GM12873 (cell line): ENCODE data around the gene IKZF1.

Experiments used
- TF ChIP-seq, protein P1 (sequence below): IDR thresholded peaks from 2 replicates; pipeline ENCODE4 v1.5.1; 2012; ENCODE audit warnings: low read depth, mild to moderate bottlenecking, moderate library complexity, low read length, control low read depth; ENCODE audit not compliant: insufficient read depth; ENCODE audit errors: missing control alignments

IKZF1 gene

DNA sequence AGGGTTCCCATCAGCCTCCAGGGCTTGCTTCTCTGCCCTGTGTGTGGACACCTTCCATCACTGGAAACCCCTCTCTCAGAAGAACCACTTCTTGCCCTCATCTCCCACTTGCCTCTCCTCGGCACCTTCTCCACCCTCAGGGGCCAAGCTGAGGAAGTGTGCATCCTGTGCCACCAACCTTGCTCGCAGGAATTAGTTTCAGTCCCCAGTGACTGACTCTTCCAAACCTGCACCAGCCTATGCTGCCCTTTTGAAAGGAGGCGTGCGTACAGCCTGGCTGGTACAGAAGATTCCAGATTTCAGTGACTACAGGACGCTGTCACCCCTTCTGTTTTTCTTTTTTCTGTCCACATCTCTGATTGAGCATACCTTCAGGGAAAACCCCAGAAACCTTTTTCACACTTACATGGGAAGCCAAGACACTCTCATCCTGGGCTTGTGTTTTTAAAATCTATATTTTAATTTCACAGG, 67.1 kb downstream of the IKZF1 start:
- TF ChIP-seq, protein P1, sequence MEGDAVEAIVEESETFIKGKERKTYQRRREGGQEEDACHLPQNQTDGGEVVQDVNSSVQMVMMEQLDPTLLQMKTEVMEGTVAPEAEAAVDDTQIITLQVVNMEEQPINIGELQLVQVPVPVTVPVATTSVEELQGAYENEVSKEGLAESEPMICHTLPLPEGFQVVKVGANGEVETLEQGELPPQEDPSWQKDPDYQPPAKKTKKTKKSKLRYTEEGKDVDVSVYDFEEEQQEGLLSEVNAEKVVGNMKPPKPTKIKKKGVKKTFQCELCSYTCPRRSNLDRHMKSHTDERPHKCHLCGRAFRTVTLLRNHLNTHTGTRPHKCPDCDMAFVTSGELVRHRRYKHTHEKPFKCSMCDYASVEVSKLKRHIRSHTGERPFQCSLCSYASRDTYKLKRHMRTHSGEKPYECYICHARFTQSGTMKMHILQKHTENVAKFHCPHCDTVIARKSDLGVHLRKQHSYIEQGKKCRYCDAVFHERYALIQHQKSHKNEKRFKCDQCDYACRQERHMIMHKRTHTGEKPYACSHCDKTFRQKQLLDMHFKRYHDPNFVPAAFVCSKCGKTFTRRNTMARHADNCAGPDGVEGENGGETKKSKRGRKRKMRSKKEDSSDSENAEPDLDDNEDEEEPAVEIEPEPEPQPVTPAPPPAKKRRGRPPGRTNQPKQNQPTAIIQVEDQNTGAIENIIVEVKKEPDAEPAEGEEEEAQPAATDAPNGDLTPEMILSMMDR: no peak

DNA sequence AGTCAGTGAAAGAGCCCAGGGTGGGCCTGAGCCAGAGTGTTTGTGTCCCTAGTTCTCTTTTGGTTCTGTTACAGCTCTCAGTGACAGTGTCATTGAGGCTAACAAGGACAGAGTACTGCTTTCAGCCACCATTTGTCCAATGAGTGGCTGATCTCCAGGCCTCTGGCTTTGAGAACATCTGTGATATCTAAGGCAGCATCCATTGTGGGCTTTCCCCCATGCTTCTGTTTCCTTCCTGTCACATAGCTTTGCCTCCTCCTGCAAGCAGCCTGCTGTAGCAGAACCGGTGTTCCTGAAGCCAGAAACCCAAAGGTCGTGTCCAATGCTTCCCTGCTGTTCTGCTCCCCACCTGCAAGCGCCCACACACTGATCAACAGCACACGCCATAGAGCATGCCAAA, 68.4 kb downstream of the IKZF1 start:
- TF ChIP-seq, protein P1: no peak

DNA sequence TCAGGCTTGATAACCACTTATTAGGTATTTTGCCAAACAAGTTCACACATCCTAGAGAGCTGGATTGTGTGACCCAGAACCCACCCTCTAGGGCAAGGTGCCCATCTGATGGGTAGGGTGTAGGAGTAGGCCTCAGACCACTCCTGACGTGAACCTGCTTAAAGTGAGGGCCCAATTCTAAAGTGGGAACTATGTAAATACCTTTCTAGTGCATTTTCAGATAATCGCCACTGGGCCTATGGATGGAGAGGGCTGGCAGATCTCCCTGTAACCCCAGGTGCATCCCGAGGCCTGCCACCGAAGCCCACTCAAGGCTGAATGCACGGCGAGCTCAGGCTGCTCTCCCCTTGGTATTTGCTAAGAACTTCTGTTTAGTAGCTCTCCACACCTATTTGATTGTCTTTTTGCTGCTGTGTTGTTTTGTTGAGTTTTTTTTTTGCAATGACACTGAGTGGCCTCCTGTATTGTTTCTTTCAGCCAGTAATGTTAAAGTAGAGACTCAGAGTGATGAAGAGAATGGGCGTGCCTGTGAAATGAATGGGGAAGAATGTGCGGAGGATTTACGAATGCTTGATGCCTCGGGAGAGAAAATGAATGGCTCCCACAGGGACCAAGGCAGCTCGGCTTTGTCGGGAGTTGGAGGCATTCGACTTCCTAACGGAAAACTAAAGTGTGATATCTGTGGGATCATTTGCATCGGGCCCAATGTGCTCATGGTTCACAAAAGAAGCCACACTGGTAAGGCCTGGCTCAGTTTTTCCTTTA, 71.7 kb downstream of the IKZF1 start:
- TF ChIP-seq, protein P1: no peak

DNA sequence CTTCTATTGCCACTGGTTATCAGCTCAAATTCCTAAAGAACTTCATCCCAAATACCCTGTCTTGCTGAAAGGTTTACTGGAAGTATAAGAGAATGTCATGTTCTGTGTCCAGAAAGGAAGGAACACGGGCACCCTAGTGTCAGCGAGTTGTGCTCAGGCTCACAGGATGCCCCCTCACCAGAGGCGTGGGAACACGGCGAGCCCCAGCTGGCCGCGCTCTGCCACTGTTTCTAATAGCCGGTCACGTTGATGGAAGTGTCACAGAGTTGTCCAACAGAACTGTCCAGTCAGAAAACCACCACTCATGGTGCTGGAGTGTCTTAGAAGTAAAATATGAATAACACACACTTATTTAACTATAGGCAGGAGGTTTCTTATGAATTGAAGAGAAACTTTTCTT, 72.8 kb downstream of the IKZF1 start:
- TF ChIP-seq, protein P1: no peak

DNA sequence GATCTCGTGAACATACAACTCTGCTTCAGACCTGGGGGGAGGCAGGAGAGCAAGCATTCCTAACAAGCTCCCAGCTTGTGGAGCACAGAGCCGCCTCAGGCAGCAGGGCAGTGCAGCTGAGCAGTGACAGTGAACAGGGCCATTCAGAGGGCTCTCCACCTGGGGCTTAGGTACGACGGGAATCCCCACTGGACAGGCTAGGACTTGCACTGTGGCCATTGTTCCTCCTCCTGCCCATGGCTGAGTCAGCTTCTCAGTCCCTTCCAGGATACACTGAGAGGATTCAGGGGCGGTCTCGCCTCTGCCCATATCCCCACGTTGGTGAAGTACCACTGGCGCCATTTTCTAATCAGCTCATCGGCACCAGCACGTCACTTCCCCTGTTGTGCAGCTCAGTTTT, 74.6 kb downstream of the IKZF1 start:
- TF ChIP-seq, protein P1: no peak

DNA sequence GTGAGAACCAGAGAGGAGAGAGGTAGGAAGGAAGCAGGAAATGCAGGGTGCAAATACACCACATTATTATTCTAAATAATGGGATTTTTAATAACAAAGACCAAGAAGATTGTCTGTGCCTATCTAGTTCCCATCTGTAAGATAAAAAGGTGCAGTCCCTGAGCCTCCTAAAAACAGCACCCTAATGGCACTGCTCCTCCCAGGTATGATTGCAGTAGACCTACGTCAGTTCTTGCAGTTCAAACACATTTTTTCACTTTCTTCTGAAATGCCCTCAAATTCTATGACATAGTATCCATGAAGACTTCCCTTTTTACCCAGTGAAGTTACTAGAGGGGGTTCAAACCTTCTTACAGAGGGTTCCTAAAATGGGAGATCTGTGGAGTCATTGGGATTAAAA, 75.0 kb downstream of the IKZF1 start:
- TF ChIP-seq, protein P1: no peak

DNA sequence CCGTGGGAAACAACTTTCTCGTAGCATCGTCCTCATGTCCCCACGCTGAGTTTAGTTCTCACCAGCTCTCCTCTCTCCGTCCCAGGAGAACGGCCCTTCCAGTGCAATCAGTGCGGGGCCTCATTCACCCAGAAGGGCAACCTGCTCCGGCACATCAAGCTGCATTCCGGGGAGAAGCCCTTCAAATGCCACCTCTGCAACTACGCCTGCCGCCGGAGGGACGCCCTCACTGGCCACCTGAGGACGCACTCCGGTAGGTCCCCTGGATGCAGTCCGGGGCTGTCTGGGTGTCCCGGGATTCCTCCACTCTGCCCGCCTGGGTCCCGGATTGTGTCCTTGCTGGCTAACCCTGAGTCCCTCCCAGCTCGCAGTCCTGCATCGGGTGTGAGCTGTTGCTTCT, 77.9 kb downstream of the IKZF1 start:
- TF ChIP-seq, protein P1: no peak
